Measurements from ENCODE around the gene EIF2B2. TPM values are rescaled to one million over a fixed set of nuclear protein-coding genes. Genes with fewer than 3 reads are reported as not detected.

EIF2B2 gene
- total and polyA plus RNA-seq, 10 of the 15 experiments (the other 5 are each of a cell fraction or from before 2014, with no cell fraction given): 17.4 to 168 (median 65.5) TPM

DNA sequence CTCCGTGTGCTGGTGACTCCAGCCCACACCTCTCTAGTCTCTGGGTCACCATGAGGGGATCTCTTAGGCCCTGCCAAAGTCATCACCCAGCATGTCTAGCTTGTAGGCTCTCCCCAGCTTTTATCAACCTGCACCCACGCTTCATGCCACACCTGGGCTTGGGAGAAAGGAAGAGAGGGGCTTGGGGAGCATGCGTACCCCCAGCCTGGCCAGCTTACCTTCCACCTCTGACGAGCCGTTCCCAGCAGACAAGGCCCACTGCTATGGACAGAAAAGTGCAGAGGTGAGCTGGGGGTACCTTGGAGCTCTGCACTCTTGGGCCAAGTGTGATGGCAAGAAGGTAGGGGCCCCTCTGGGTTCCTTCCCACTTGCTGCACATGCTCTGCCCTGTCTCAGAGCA is 49.0 kb upstream of the EIF2B2 start:
- ATAC-seq: no peak
- WGBS (ENCODE audit: insufficient coverage, insufficient replicate concordance, low lambda C conversion rate, missing lambda C conversion rate): 43% methylated on average over 5 of the region's 5 CpGs
- in situ Hi-C loops (cut with MboI): no loop called here
- no peak for FAIRE-seq
- Histone ChIP-seq H2AFZ (ENCODE audit: control insufficient read depth, low read depth, low read length) (no peak overlapping the region), H3K27me3 (replicated peaks in 1 of 2; ENCODE audit: control insufficient read depth in 2 of 2, insufficient read depth in 2 of 2, low read length in 1 of 2) (no peaks in the 10 kb centered on the region; a peak in 2 of 4 replicates), H3K4me2 (ENCODE audit: control insufficient read depth, insufficient read depth) (no peak overlapping the region), H4K20me1 (ENCODE audit: control insufficient read depth, insufficient read depth) (no peaks in the 10 kb centered on the region), H3K36me3 (ENCODE audit: control insufficient read depth in 2 of 2, insufficient read depth in 2 of 2, low read length in 1 of 2) (no peaks in the 10 kb centered on the region), H3K4me1 (ENCODE audit: control insufficient read depth, insufficient read depth, low read length) (no peaks in the 10 kb centered on the region), H3K27ac (ENCODE audit: control insufficient read depth, insufficient read depth) (no peak overlapping the region), H3K9me3 (replicated peaks; ENCODE audit: control insufficient read depth, insufficient read depth, low read length) (no peaks in the 10 kb centered on the region), H3K9ac (ENCODE audit: control insufficient read depth, insufficient read depth, low read length) (no peak overlapping the region), H3K79me2 (ENCODE audit: control insufficient read depth, insufficient read depth, low read length) (no peaks in the 10 kb centered on the region), H3K4me3 (no peak overlapping the region)
- TF ChIP-seq, protein P1, sequence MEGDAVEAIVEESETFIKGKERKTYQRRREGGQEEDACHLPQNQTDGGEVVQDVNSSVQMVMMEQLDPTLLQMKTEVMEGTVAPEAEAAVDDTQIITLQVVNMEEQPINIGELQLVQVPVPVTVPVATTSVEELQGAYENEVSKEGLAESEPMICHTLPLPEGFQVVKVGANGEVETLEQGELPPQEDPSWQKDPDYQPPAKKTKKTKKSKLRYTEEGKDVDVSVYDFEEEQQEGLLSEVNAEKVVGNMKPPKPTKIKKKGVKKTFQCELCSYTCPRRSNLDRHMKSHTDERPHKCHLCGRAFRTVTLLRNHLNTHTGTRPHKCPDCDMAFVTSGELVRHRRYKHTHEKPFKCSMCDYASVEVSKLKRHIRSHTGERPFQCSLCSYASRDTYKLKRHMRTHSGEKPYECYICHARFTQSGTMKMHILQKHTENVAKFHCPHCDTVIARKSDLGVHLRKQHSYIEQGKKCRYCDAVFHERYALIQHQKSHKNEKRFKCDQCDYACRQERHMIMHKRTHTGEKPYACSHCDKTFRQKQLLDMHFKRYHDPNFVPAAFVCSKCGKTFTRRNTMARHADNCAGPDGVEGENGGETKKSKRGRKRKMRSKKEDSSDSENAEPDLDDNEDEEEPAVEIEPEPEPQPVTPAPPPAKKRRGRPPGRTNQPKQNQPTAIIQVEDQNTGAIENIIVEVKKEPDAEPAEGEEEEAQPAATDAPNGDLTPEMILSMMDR (IDR thresholded peaks at IDR 0.05 in 2 of 3, conservative IDR thresholded peaks at IDR 0.05 in 1 of 3; ENCODE audit: control insufficient read depth in 2 of 3, extremely low read depth in 1 of 3, insufficient read depth in 1 of 3, low read depth in 3 of 3, low read length in 3 of 3): no peak
- TF ChIP-seq EED (IDR thresholded peaks at IDR 0.05; ENCODE audit: low read depth) (no peak), MXI1 (IDR thresholded peaks at IDR 0.05; ENCODE audit: low read depth, low read length) (no peak), BMI1 (IDR thresholded peaks at IDR 0.05; ENCODE audit: borderline replicate concordance) (no peak), YY1 (IDR thresholded peaks at IDR 0.05; ENCODE audit: low read depth, low read length) (no peak), CREB1 (IDR thresholded peaks at IDR 0.05; ENCODE audit: low read depth) (no peak), FOS (IDR thresholded peaks at IDR 0.05; ENCODE audit: borderline replicate concordance, extremely low read depth, insufficient read length) (no peak), ZNF207 (IDR thresholded peaks at IDR 0.05; ENCODE audit: borderline replicate concordance) (no peak)
- TF ChIP-seq, protein P2, sequence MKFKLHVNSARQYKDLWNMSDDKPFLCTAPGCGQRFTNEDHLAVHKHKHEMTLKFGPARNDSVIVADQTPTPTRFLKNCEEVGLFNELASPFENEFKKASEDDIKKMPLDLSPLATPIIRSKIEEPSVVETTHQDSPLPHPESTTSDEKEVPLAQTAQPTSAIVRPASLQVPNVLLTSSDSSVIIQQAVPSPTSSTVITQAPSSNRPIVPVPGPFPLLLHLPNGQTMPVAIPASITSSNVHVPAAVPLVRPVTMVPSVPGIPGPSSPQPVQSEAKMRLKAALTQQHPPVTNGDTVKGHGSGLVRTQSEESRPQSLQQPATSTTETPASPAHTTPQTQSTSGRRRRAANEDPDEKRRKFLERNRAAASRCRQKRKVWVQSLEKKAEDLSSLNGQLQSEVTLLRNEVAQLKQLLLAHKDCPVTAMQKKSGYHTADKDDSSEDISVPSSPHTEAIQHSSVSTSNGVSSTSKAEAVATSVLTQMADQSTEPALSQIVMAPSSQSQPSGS (IDR thresholded peaks at IDR 0.05; ENCODE audit: low read length): no peak
- intact Hi-C loops (cut with micrococcal nuclease; ENCODE audit: unreplicated experiment): no loop called here
- ChIA-PET RAD21 (ENCODE audit: unreplicated experiment) (interaction anchor here (1.4 kb wide), 2 partner anchors 11 to 14 kb away, joined by 3 read pairs; no protein-coding TSS in a partner anchor), SMC1A (ENCODE audit: uncharacterized antibody, unreplicated experiment) (interaction anchor here (0.8 to 1.2 kb wide), 3 partner anchors 10 to 109 kb away, joined by 3 to 4 read pairs (median 4); no protein-coding TSS in a partner anchor), POLR2A (interaction anchor here (1.2 to 2.3 kb wide), 3 partner anchors 8 to 15 kb away, joined by 3 to 8 read pairs (median 4); no protein-coding TSS in a partner anchor), CTCF (interaction anchor here (0.6 to 3.4 kb wide), 6 partner anchors 8 to 135 kb away, joined by 3 to 18 read pairs (median 5); no protein-coding TSS in a partner anchor)
- no peak for DNase-seq (ENCODE audit: low read depth, low spot score)
- no TSS peak for BruUV-seq (replicated peaks)

Data from GM12878 (cell line).